Neural progenitor cell (in vitro differentiated cells): ENCODE results near the gene FLCN.

Source experiments
- EZH2 ChIP-seq: fragments of 200-600 bp; sonication (generic); IDR thresholded peaks from 2 replicates; pipeline ENCODE4 v1.6.1; 2017; ENCODE audit warnings: antibody characterized with exemption, mild to moderate bottlenecking, moderate library complexity
- EZH2phosphoT487 ChIP-seq: fragments of 200-600 bp; sonication (generic); IDR thresholded peaks from 2 replicates; pipeline ENCODE4 v1.6.1; 2017; ENCODE audit warnings: antibody characterized with exemption

DNA sequence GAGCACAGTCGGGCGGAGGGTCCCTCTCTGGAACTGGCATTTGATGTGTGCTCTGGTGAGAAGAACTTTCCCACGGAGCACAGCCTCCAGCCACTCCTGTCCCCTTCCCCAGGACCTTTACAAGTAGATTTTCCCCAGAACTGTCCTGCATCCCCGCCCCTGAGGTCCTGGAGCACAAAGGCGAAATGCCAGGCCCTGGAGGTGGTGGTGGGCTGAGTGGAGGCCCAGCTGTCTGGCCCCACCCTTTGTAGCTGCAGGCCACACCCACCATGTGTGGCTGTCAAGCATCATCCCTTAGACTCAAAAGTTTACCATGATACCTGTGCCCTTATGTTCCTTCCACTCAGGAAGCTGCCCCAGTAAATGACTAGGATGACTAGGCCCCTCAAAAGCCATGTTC is 68.6 kb downstream of the FLCN start:
- TF ChIP-seq EZH2 = no peak
- TF ChIP-seq EZH2phosphoT487 = no peak
